Body of pancreas (tissue), 4 donors: ENCODE measurements around the gene MAPK8IP2. TPM values are rescaled to one million over a fixed set of nuclear protein-coding genes. Genes with fewer than 3 reads are reported as not detected.

Experiments used
- ATAC-seq: fragments of 150-250 bp; one replicate; pipeline ENCODE4 v1.9.1; 2016
- DNase-seq, 4 donors: peaks; one replicate each; pipeline ENCODE4 v3.0.0-alpha.2; 2019
- H3K27ac ChIP-seq, 4 donors: fragments of 200-600 bp; sonication (generic); 1 replicate in 3 of 4; 2 replicates in 1 of 4; pipeline versions ENCODE4 v1.5.1 to v1.6.1; 2016 to 2019; ENCODE audit warnings: mild to moderate bottlenecking in 1 of 4, mixed read lengths in 1 of 4, moderate library complexity in 1 of 4
- H3K27me3 ChIP-seq, 2 donors: fragments of 200-600 bp; sonication (generic); one replicate each; pipeline ENCODE4 v1.6.0; 2016; ENCODE audit warnings: mild to moderate bottlenecking in 1 of 2
- H3K36me3 ChIP-seq, 2 donors: fragments of 200-600 bp; sonication (generic); replicated peaks in 1 of 2; 2 replicates each; pipeline ENCODE4 v1.5.1; 2016; ENCODE audit warnings: low read depth in 2 of 2; ENCODE audit not compliant: insufficient read depth in 1 of 2
- H3K4me1 ChIP-seq: fragments of 200-600 bp; sonication (generic); one replicate; pipeline ENCODE4 v1.6.0; 2016
- H3K4me3 ChIP-seq, 2 donors: fragments of 200-600 bp; sonication (generic); 1 replicate in 1 of 2; 2 replicates in 1 of 2; pipeline ENCODE4 v1.5.1; 2016 to 2019
- H3K9me3 ChIP-seq, 3 donors: fragments of 200-600 bp; sonication (generic); 1 replicate in 2 of 3; 2 replicates in 1 of 3; pipeline ENCODE4 v1.5.1; 2016
- CTCF ChIP-seq, 7 experiments: fragments of 450-650 bp in 4 of 7; fragments of 200-600 bp in 3 of 7; sonication (generic) in 3 of 7; IDR thresholded peaks; one replicate each; pipeline ENCODE4 v1.5.1; 2016 to 2019; ENCODE audit warnings: antibody characterized with exemption in 7 of 7
- POLR2A ChIP-seq, 3 donors: fragments of 450-650 bp; IDR thresholded peaks; one replicate each; pipeline ENCODE4 v1.6.1; 2016; ENCODE audit warnings: antibody characterized with exemption in 3 of 3, mild to moderate bottlenecking in 2 of 3
- WGBS, 2 donors: methylation state at CpG; one replicate each; pipeline ENCODE4 v1.1.5; 2017; 5-methylcytosine and 5-hydroxymethylcytosine counted together
- intact Hi-C: fragments of 100-400 bp; cut with DNase I; formaldehyde crosslinking; loops from one replicate; pipeline ENCODE4 v1.15.1; 2023
- total RNA-seq, 2 donors: library from RNA; depleted of rRNA; stranded (reverse); fragments of >200 nt; gene quantifications; one replicate each; pipeline ENCODE4 v1.1.0, GENCODE V29; 2016

MAPK8IP2 gene
- total RNA-seq, 2 donors from 2014 or later, result 2.9 to 3.6 TPM

DNA sequence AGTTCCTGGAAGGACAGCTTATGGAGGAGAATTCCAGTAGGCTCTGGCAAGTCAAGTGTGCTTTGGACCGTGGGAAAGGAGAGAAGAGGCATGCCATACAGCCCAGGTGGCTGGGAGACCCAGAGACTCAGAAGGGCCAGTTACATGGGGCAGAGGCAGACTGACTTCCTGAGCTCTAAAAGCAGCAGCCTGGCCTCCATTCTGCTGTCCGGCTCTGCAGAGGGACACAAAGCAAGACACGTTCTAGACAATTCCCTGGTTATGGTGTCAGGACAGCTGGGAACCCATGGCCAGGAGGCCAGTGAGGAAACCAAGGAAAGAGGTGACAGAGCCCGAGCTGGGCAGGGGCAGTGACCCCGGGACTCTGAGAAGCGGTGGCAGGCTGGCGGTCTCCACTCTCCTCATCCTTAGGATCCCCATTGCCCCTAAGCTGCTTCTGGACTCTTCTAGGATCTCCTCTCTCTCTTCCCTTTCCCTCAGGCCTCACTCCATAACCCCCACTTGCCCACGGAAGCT is 25.1 kb upstream of the MAPK8IP2 start:
- Histone ChIP-seq H3K27me3 (no peaks in the 10 kb centered on the region), H3K9me3 (no peaks in the 10 kb centered on the region), H3K36me3 (no peaks in the 10 kb centered on the region), H3K4me1 (peaks cover 14% of the 10 kb centered on the region), H3K4me3 (no peak overlapping the region), H3K27ac (no peak overlapping the region)
- TF ChIP-seq POLR2A (IDR thresholded peaks at IDR 0.05) (no peak), CTCF (IDR thresholded peaks at IDR 0.05) (no peak)
- 51 to 82% methylated on average over 4 to 8 of the region's 8 CpGs for whole genome bisulfite sequencing, 2 donors
- intact Hi-C loops, result no loop called here
- ATAC-seq, result no peak
- no peak for DNase-seq

DNA sequence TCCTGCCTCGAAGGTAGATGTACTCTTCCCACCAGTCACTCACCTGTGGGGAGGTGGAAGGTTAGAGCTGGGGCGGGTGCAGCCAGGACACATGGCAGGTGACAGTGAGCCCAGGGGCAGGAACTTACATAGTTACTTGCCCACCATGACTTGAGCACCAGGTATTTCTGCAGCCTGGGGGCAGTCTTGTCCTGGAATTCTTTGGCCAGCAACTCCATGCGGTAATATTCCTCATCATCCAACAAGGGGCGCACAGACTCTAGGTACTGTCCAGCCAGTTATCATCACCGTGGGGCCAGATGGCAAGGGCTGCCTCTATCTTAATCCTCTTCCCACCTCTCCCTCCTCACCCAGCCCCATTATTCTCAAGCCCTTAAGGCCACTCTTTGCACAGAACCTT is 24.5 kb upstream of the MAPK8IP2 start:
- no peak overlapping the region for H3K27ac ChIP-seq
- DNase-seq (peak in 2 of 4 donors; percentile 28 to 34), ATAC-seq (no peak)
- H3K4me3 ChIP-seq, result no peak overlapping the region
- H3K36me3 ChIP-seq, result no peaks in the 10 kb centered on the region
- 50 to 66% methylated on average over 4 to 5 of the region's 5 CpGs for WGBS, 2 donors
- H3K9me3 ChIP-seq, result no peaks in the 10 kb centered on the region
- intact Hi-C loops, result no loop called here
- no peaks in the 10 kb centered on the region for H3K27me3 ChIP-seq
- TF ChIP-seq POLR2A (IDR thresholded peaks at IDR 0.05) (no peak), CTCF (IDR thresholded peaks at IDR 0.05) (peak in 4 of 7 experiments; percentile 26 to 44 (median 33))
- H3K4me1 ChIP-seq, result peaks cover 15% of the 10 kb centered on the region

DNA sequence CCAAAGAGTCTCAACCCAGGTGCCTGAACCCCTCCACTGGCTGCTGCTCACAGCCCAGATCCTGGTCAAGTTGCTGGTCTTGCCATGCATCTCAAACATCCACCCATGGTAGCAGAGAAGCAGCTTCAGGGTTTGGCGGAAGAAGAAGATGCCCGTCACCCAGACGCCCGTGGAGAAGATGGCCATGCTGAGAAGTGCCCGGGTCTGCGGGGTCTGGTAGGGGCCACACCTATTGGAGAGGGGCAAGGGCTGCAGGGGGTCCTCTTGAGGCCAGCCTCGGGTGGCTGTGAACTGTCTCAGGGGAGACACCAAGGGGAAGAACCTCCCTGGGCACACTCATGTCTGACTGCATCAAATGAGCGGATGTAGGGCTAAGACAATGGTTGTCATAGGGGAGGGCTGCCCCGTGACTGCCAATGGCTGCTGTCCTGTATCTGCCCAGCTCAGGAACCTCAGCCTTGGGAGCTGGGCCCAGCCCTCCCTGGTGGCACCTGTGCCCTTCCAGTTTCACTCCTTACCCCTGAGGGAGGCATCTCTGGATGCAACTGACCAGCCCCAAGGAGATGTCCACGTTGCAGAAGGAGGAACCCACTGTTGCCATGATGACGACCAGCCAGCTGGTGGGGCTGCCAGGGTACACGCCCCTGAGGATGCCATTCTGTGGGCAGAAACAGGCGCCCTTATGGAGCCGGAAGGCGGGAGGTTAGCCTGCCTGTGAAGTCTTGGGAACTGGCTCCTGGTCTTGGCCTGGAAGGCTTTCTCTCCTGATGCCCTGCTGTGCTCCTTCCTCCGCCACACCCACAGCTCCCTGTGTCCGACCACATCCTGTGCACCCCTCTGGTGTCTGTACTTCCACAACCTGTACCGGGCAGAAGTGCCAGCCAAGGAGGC is 23.5 kb upstream of the MAPK8IP2 start:
- Histone ChIP-seq H3K27ac (no peak overlapping the region), H3K9me3 (no peaks in the 10 kb centered on the region), H3K4me1 (peaks cover 25% of the 10 kb centered on the region), H3K4me3 (no peak overlapping the region), H3K27me3 (no peaks in the 10 kb centered on the region), H3K36me3 (no peaks in the 10 kb centered on the region)
- TF ChIP-seq POLR2A (IDR thresholded peaks at IDR 0.05), result no peak
- no peak for TF ChIP-seq CTCF (IDR thresholded peaks at IDR 0.05)
- DNase-seq (no peak), ATAC-seq (no peak)
- intact Hi-C loops, result no loop called here
- 84 to 89% methylated on average over 14 to 18 of the region's 18 CpGs for WGBS, 2 donors

DNA sequence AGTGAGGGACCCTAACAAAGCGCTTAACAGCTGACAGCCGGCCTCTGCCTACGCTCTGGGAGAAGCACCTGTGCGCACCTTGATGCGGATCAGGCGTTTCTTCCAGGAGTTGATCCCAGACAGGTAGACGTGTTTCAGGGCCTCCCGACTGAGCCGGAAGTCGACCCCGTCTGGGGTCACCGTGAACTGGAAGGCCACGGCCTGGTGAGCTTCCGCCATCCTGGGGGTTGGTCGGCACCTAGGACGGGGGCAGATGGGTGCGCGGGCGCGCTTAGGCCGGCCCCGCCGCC is 23.0 kb upstream of the MAPK8IP2 start:
- ATAC-seq (no peak), DNase-seq (no peak)
- Histone ChIP-seq H3K4me3 (no peak overlapping the region), H3K27ac (no peak overlapping the region), H3K4me1 (peaks cover 25% of the 10 kb centered on the region), H3K36me3 (no peaks in the 10 kb centered on the region), H3K27me3 (no peaks in the 10 kb centered on the region), H3K9me3 (no peaks in the 10 kb centered on the region)
- intact Hi-C loops, result no loop called here
- 77 to 97% methylated on average over 5 to 19 of the region's 23 CpGs for WGBS, 2 donors
- TF ChIP-seq CTCF (IDR thresholded peaks at IDR 0.05) (no peak), POLR2A (IDR thresholded peaks at IDR 0.05) (no peak)
